Measurements from ENCODE around the gene C11orf58. TPM values are rescaled to one million over a fixed set of nuclear protein-coding genes. Genes with fewer than 3 reads are reported as not detected.

C11orf58 gene
- total RNA-seq, 1 experiment from 2014 or later, result 171 TPM

DNA sequence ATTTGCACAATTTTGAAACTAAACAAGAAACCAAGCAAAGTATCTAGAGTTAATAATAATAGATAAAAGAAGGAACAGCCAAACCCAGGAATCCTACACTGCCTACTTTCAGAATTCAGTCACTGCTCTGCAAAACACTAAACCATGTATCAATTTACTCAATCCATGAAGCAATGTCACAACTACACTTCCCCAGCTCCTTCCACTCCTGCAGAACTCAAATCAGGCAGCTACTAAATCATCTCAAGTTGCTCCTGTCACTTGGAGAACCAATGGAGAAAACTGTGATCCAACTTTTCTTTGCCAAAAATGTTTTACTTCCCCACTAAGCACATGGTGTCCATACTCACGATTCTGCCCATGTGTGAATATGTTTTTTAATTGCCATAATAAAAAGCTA, 24.9 kb upstream of the C11orf58 start:
- ChIA-PET CTCF (no interaction called here), POLR2A (ENCODE audit: low non-redundant PET) (no interaction called here)
- Histone ChIP-seq H3K4me3 (ENCODE audit: low read depth, low read length, poor library complexity, severe bottlenecking) (no peak overlapping the region), H3K27ac (ENCODE audit: low read depth, low read length, poor library complexity, severe bottlenecking) (no peak overlapping the region), H3K27me3 (replicated peaks; ENCODE audit: insufficient read depth, low read depth, low read length, poor library complexity) (no peaks in the 10 kb centered on the region), H3K9me3 (ENCODE audit: low read depth, low read length, poor library complexity, severe bottlenecking) (no peaks in the 10 kb centered on the region), H3K36me3 (ENCODE audit: insufficient read depth, low read length, poor library complexity, severe bottlenecking) (no peaks in the 10 kb centered on the region), H3K4me1 (ENCODE audit: insufficient read depth, low read length, poor library complexity, severe bottlenecking) (no peaks in the 10 kb centered on the region)
- no peak for DNase-seq (ENCODE audit: low spot score)
- BruUV-seq (replicated peaks), result no TSS peak
- no peak for TF ChIP-seq EZH2 (IDR thresholded peaks at IDR 0.05; ENCODE audit: borderline replicate concordance, low read depth, low read length, poor library complexity, severe bottlenecking)
- TF ChIP-seq, protein P1, sequence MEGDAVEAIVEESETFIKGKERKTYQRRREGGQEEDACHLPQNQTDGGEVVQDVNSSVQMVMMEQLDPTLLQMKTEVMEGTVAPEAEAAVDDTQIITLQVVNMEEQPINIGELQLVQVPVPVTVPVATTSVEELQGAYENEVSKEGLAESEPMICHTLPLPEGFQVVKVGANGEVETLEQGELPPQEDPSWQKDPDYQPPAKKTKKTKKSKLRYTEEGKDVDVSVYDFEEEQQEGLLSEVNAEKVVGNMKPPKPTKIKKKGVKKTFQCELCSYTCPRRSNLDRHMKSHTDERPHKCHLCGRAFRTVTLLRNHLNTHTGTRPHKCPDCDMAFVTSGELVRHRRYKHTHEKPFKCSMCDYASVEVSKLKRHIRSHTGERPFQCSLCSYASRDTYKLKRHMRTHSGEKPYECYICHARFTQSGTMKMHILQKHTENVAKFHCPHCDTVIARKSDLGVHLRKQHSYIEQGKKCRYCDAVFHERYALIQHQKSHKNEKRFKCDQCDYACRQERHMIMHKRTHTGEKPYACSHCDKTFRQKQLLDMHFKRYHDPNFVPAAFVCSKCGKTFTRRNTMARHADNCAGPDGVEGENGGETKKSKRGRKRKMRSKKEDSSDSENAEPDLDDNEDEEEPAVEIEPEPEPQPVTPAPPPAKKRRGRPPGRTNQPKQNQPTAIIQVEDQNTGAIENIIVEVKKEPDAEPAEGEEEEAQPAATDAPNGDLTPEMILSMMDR (conservative IDR thresholded peaks at IDR 0.05; ENCODE audit: low read depth, low read length), result no peak
- intact Hi-C loops (cut with micrococcal nuclease; ENCODE audit: unreplicated experiment), result no loop called here

GRCh38 chr11:16722581-16723344, 15.7 kb upstream of the C11orf58 start:
- no peak for DNase-seq (ENCODE audit: low spot score)
- H3K9me3 ChIP-seq (ENCODE audit: low read depth, low read length, poor library complexity, severe bottlenecking), result no peaks in the 10 kb centered on the region
- no peaks in the 10 kb centered on the region for H3K27me3 ChIP-seq (replicated peaks; ENCODE audit: insufficient read depth, low read depth, low read length, poor library complexity)
- ChIA-PET POLR2A (ENCODE audit: low non-redundant PET) (no interaction called here), CTCF (no interaction called here)
- BruUV-seq (replicated peaks), result no TSS peak
- H3K27ac ChIP-seq (ENCODE audit: low read depth, low read length, poor library complexity, severe bottlenecking), result no peak overlapping the region
- intact Hi-C loops (cut with micrococcal nuclease; ENCODE audit: unreplicated experiment), result no loop called here
- H3K36me3 ChIP-seq (ENCODE audit: insufficient read depth, low read length, poor library complexity, severe bottlenecking), result no peaks in the 10 kb centered on the region
- no peaks in the 10 kb centered on the region for H3K4me1 ChIP-seq (ENCODE audit: insufficient read depth, low read length, poor library complexity, severe bottlenecking)
- no peak overlapping the region for H3K4me3 ChIP-seq (ENCODE audit: low read depth, low read length, poor library complexity, severe bottlenecking)
- TF ChIP-seq EZH2 (IDR thresholded peaks at IDR 0.05; ENCODE audit: borderline replicate concordance, low read depth, low read length, poor library complexity, severe bottlenecking), result no peak
- TF ChIP-seq, protein P1 (conservative IDR thresholded peaks at IDR 0.05; ENCODE audit: low read depth, low read length), result no peak

DNA sequence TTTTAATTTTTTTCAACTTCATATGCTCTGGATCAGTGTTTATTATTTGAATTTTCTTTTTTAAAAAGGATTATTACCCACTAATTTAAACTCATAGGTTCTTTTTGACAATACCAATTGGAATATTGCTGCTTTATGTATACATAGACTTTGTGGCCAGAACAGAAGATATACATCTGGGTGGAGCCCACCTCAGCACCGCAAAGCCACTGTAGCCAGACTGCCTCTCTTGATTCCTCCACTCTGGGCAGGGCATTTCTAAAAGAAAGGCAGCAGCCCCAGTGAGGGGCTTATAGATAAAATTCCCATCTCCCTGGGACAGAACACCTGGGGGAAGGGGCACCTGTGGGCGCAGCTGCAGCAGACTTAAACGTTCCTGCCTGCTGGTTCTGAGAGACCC, 10.6 kb upstream of the C11orf58 start:
- CTCF ChIA-PET, result no interaction called here

More for the DNA sequence above, 10.6 kb upstream of the C11orf58 start:
- Histone ChIP-seq H3K36me3 (ENCODE audit: insufficient read depth, low read length, poor library complexity, severe bottlenecking) (no peaks in the 10 kb centered on the region), H3K27ac (ENCODE audit: low read depth, low read length, poor library complexity, severe bottlenecking) (no peak overlapping the region), H3K4me3 (ENCODE audit: low read depth, low read length, poor library complexity, severe bottlenecking) (no peak overlapping the region), H3K4me1 (ENCODE audit: insufficient read depth, low read length, poor library complexity, severe bottlenecking) (no peaks in the 10 kb centered on the region), H3K27me3 (replicated peaks; ENCODE audit: insufficient read depth, low read depth, low read length, poor library complexity) (no peaks in the 10 kb centered on the region), H3K9me3 (ENCODE audit: low read depth, low read length, poor library complexity, severe bottlenecking) (no peaks in the 10 kb centered on the region)
- no TSS peak for BruUV-seq (replicated peaks)
- POLR2A ChIA-PET (ENCODE audit: low non-redundant PET), result no interaction called here
- intact Hi-C loops (cut with micrococcal nuclease; ENCODE audit: unreplicated experiment), result no loop called here
- TF ChIP-seq, protein P1 (conservative IDR thresholded peaks at IDR 0.05; ENCODE audit: low read depth, low read length), result no peak
- no peak for TF ChIP-seq EZH2 (IDR thresholded peaks at IDR 0.05; ENCODE audit: borderline replicate concordance, low read depth, low read length, poor library complexity, severe bottlenecking)
- no peak for DNase-seq (ENCODE audit: low spot score)
